Measurements from ENCODE around the gene TMEM184A. TPM values are rescaled to one million over a fixed set of nuclear protein-coding genes. Genes with fewer than 3 reads are reported as not detected.

The TMEM184A gene
- total RNA-seq, 2 donors from 2014 or later: 0.28 TPM; not detected in 1

DNA sequence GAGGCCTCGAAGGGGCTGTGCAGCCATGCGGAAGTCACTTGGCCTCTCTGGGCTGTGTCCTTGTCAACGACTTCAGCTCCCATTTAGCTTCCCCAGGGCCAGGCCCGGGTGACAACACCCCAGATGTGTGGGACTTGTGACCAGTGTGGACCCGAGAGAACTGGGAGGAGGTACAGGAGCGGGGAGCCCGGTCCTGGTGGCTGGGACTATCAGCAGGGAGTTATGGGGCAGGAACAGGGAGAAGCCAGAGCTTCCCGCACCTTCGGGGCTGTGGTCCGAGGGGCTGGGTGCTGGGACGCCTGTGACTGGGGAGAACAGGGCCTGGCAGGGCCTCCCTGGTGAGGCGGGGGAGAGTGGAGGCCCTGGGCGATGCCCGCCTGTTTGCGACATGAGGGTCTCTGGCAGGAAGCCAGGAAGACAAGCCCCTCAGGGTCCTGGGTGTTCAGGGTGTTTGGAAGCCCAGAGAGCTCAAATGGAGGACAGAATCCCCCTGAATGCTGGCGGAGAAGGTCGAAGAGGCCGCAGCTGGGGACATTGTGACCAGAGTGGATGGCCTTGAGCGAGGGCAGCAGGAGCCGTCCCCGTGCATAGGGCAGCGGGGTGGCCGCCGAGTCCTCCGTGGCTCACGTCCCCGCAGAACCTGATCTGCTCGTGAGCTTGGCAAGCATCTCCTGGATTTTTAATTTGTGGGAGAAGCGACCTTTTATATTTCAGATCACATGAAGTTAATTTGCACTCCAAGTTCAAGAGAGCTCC, 43.8 kb upstream of the TMEM184A start:
- no peaks in the 10 kb centered on the region for H3K9me3 ChIP-seq
- no peak overlapping the region for H3K27ac ChIP-seq
- H3K36me3 ChIP-seq: no peaks in the 10 kb centered on the region
- H3K4me1 ChIP-seq: no peaks in the 10 kb centered on the region
- TF ChIP-seq, protein P1, sequence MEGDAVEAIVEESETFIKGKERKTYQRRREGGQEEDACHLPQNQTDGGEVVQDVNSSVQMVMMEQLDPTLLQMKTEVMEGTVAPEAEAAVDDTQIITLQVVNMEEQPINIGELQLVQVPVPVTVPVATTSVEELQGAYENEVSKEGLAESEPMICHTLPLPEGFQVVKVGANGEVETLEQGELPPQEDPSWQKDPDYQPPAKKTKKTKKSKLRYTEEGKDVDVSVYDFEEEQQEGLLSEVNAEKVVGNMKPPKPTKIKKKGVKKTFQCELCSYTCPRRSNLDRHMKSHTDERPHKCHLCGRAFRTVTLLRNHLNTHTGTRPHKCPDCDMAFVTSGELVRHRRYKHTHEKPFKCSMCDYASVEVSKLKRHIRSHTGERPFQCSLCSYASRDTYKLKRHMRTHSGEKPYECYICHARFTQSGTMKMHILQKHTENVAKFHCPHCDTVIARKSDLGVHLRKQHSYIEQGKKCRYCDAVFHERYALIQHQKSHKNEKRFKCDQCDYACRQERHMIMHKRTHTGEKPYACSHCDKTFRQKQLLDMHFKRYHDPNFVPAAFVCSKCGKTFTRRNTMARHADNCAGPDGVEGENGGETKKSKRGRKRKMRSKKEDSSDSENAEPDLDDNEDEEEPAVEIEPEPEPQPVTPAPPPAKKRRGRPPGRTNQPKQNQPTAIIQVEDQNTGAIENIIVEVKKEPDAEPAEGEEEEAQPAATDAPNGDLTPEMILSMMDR (IDR thresholded peaks at IDR 0.05): no peak
- no peaks in the 10 kb centered on the region for H3K27me3 ChIP-seq
- no peak for DNase-seq (ENCODE audit: low spot score)
- no peak overlapping the region for H3K4me3 ChIP-seq

DNA sequence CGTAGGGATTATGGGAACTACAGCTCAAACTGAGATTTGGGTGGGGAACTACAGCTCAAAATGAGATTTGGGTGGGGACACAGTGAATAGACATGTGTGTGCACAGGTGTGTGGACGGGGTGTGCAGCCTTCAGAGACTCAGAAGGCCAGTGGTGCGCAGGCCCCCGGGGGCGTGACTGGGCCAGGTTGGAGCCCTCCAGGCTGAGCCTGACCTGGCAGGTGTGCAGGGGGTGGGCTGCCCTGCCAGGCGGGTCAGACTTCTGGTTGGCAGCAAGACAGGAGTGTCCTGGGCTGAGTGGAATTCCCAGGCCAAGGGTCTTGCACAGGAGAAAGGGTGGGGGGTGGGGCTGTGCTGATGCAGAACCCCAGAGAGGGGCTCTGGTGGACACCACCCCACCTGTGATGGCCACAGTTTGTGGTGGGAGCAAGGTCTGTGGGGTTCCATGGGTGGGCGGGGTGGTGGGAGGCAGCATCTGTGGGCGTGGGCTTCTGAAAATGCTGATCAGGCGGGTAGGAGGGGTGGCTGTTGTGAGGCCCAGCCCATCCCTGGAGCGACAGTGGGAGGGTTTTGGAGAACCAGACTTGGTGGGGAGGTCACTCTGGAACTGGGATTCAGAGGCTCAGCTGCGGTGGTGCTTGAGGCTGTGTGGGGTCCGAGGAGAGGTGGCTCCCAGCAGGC, 43.1 kb upstream of the TMEM184A start:
- TF ChIP-seq, protein P1 (IDR thresholded peaks at IDR 0.05): no peak
- H3K27me3 ChIP-seq: no peaks in the 10 kb centered on the region
- H3K36me3 ChIP-seq: no peaks in the 10 kb centered on the region
- no peaks in the 10 kb centered on the region for H3K9me3 ChIP-seq
- no peaks in the 10 kb centered on the region for H3K4me1 ChIP-seq
- no peak overlapping the region for H3K27ac ChIP-seq
- H3K4me3 ChIP-seq: no peak overlapping the region
- no peak for DNase-seq (ENCODE audit: low spot score)

DNA sequence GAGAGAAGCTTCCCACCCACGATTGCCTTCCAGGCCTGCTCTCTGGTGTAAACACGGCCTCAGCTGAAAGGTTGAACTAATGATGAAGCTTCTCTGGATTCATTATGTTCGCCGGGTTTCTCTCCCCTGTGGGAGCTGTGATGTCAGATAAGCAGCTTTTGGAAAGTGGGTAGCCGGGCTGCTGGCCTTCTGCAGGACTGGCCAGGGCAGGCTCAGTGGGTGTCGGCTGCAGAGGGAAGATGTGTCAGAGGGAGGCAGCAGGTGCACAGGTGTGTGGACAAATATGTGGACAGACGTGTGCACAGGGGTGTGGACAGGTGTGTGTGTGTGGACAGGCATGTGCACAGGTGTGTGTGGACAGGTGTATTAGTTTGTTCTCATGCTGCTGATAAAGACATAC, 42.3 kb upstream of the TMEM184A start:
- TF ChIP-seq, protein P1 (IDR thresholded peaks at IDR 0.05): no peak
- H3K4me3 ChIP-seq: no peak overlapping the region
- H3K27me3 ChIP-seq: no peaks in the 10 kb centered on the region

DNA sequence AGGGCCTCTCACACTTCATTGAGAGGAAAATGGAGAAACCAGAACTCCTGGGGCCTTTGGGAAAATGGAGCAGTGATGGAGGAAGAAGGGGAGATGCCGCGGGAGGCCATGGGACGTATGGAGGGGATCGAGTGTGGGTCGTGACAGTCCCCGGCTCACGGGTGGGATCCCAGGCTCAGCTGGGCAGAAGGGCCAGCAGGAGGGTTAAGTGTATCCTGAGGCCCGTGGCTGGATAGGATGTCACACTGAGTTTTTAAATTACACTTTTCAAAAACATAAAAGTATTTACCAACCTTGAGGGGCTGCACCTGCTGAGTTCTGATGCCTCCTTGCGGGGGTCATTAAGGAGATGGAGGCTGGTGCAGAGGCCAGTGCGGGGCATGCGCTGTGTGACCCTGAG, 41.8 kb upstream of the TMEM184A start:
- TF ChIP-seq, protein P1 (IDR thresholded peaks at IDR 0.05): no peak
- Histone ChIP-seq H3K27ac (no peak overlapping the region), H3K9me3 (no peaks in the 10 kb centered on the region), H3K4me1 (no peaks in the 10 kb centered on the region), H3K27me3 (no peaks in the 10 kb centered on the region), H3K36me3 (no peaks in the 10 kb centered on the region), H3K4me3 (no peak overlapping the region)
- no peak for DNase-seq (ENCODE audit: low spot score)

More for the DNA sequence above, 42.3 kb upstream of the TMEM184A start:
- Histone ChIP-seq H3K36me3 (no peaks in the 10 kb centered on the region), H3K4me1 (no peaks in the 10 kb centered on the region), H3K9me3 (no peaks in the 10 kb centered on the region), H3K27ac (no peak overlapping the region)
- no peak for DNase-seq (ENCODE audit: low spot score)

DNA sequence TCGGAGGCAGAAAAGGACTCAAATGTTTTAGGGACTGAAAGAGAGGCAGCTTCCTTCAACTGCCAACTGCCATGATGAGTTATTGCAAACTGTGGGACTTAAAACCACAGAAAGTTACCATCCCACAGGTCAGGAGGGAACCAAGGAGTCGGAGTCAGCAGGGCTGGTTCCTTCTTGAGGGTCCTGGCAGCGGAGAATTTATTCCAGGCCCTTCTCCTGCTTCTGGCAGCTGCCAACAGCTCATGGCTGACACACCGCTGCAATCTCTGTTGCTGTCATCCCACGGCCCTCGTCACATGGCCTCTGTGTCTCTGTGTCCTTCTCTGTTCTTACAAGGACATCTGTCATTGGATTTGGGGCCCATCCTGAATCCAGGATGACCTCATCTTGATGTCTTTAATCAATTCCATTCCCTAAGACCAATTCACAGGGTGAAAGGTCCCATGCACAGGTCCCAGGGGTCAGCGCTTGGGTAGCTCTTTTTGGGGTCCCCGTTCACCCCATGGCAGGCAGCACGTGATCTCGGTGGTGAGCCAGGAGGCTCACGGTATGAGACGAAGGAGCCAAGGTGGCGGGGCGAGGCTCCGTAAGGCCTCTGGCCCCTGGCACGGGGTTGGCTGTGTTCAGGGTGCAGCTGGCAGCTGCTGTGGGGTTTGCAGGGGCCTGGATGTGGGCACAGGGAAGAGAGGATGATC, 41.2 kb upstream of the TMEM184A start:
- no peak overlapping the region for H3K27ac ChIP-seq

More for the DNA sequence above, 41.2 kb upstream of the TMEM184A start:
- Histone ChIP-seq H3K4me3 (no peak overlapping the region), H3K9me3 (no peaks in the 10 kb centered on the region), H3K4me1 (no peaks in the 10 kb centered on the region), H3K36me3 (no peaks in the 10 kb centered on the region), H3K27me3 (no peaks in the 10 kb centered on the region)
- TF ChIP-seq, protein P1 (IDR thresholded peaks at IDR 0.05): no peak
- no peak for DNase-seq (ENCODE audit: low spot score)
